Measurements from ENCODE around the gene IGF2BP2. TPM values are rescaled to one million over a fixed set of nuclear protein-coding genes. Genes with fewer than 3 reads are reported as not detected.

IGF2BP2 gene
- total RNA-seq, 2 experiments from 2014 or later: 0.09 TPM; not detected in 1

DNA sequence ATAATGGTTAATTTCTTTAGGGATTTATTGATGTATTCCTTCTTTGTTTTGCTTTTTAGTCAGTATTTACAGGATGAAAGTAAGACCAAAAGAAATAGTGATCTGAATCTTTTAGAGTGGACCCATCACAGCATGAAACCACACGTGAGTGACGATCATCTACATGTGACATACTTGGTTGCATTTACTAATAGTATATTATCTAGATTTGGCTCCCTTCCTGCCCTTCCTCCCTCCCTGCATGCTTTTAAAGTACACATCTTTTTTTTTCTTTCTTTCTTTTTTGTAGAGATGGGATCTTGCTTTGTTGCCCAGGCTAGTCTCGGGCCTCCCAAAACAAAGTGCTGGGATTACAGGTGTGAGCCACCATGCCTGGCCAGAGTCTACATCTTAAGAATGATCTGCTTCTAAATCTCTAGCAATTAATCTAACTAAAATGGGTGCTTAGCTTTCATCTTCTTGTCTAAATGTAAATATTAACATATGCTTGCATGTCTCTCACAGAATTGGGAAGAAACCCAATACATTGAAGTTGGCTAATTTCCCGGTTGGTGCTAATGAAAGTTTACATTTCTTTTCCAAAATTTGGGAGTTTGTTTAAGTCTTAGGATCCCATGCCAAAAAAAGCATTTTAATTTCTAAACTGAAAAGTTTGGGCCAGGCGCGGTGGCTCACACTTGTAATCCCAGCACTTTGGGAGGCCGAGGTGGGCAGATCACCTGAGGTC lies 200.7 kb downstream of the IGF2BP2 start:
- no peak overlapping the region for H3K27ac Mint-ChIP-seq
- no peak for DNase-seq
- H3K9me3 Mint-ChIP-seq (ENCODE audit: low read depth): no peaks in the 10 kb centered on the region
- H3K4me1 Mint-ChIP-seq: peaks cover 15% of the 10 kb centered on the region
- no peaks in the 10 kb centered on the region for H3K27me3 Mint-ChIP-seq
- H3K4me3 Mint-ChIP-seq: no peak overlapping the region
- no peak for ATAC-seq
- CTCF ChIA-PET: interaction anchor here (1.6 kb wide), 1 partner anchor 36 kb away, joined by 5 read pairs; no protein-coding TSS in a partner anchor
- peaks cover 24% of the 10 kb centered on the region for H3K36me3 Mint-ChIP-seq

- H3K4me1 Mint-ChIP-seq: peaks cover 4% of the 10 kb centered on the region
- DNase-seq (no peak), ATAC-seq (no peak)
- H3K27me3 Mint-ChIP-seq: no peaks in the 10 kb centered on the region
- peaks cover 35% of the 10 kb centered on the region for H3K36me3 Mint-ChIP-seq
- CTCF ChIA-PET: interaction anchor here (1.2 to 1.3 kb wide), 2 partner anchors 18 to 155 kb away, joined by 3 to 4 read pairs; no protein-coding TSS in a partner anchor
- no peaks in the 10 kb centered on the region for H3K9me3 Mint-ChIP-seq (ENCODE audit: low read depth)
- H3K27ac Mint-ChIP-seq: peak overlapping the region; percentile 50
- H3K4me3 Mint-ChIP-seq: peak overlapping the region; percentile 33
Measured at GRCh38 chr3:185613016-185613415, 211.8 kb downstream of the IGF2BP2 start.

DNA sequence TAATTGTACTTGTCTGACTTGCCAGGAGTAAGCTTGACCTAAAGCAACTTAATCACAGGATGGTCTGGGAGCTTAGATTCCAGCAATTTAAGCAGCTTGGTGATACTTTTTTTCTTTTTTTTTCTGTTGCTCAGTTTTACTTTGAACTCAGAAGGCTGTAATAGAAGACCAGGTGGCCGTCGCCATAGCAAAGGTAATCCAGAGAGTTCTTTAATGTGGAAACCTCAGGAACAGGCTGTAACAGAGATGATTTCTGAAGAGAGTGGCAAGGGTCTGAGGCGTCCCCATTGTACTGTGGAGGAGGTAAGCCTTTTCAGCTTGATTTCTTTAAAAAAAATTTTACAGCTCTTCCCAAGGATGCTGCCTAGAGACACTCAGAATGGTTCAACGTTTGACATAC lies 218.6 kb downstream of the IGF2BP2 start:
- Mint-ChIP-seq H3K9me3 (ENCODE audit: low read depth) (no peaks in the 10 kb centered on the region), H3K27ac (no peak overlapping the region), H3K4me1 (no peaks in the 10 kb centered on the region), H3K27me3 (no peaks in the 10 kb centered on the region), H3K4me3 (no peak overlapping the region), H3K36me3 (peaks cover 39% of the 10 kb centered on the region)
- no peak for ATAC-seq
- DNase-seq: no peak
- CTCF ChIA-PET: no interaction called here

GRCh38 chr3:185605566-185605965 lies 219.3 kb downstream of the IGF2BP2 start:
- ATAC-seq (no peak), DNase-seq (no peak)
- no peaks in the 10 kb centered on the region for H3K9me3 Mint-ChIP-seq (ENCODE audit: low read depth)
- no peaks in the 10 kb centered on the region for H3K27me3 Mint-ChIP-seq
- H3K4me1 Mint-ChIP-seq: no peaks in the 10 kb centered on the region
- CTCF ChIA-PET: no interaction called here
- no peak overlapping the region for H3K27ac Mint-ChIP-seq
- H3K4me3 Mint-ChIP-seq: no peak overlapping the region
- H3K36me3 Mint-ChIP-seq: peaks cover 41% of the 10 kb centered on the region

DNA sequence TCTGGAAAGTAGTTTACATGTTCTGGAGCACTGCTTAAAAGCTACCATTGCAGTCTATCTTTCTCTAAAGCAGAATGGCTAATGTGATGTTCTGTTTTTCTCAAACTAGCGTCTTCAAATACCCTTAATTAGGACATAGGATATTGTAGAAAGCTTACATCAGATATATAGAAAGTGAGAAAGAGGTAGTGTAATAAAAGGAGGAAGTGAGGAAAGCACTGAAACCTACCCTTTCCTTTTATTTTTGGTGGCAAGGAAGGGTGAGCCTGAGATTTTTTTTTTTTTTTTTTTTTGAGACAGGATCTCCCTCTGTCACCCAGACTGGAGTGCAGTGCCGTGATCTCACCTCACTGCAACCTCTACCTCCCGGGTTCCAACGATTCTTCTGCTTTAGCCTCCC lies 229.3 kb downstream of the IGF2BP2 start:
- CTCF ChIA-PET: interaction anchor here (0.7 to 1.6 kb wide), 3 partner anchors 17 to 335 kb away, joined by 3 to 5 read pairs (median 4); no protein-coding TSS in a partner anchor
- peaks cover 11% of the 10 kb centered on the region for H3K36me3 Mint-ChIP-seq
- no peak for ATAC-seq
- H3K27ac Mint-ChIP-seq: peak overlapping the region; percentile 3
- no peaks in the 10 kb centered on the region for H3K9me3 Mint-ChIP-seq (ENCODE audit: low read depth)
- H3K27me3 Mint-ChIP-seq: no peaks in the 10 kb centered on the region
- peaks cover 2% of the 10 kb centered on the region for H3K4me1 Mint-ChIP-seq
- no peak overlapping the region for H3K4me3 Mint-ChIP-seq
- DNase-seq: no peak

DNA sequence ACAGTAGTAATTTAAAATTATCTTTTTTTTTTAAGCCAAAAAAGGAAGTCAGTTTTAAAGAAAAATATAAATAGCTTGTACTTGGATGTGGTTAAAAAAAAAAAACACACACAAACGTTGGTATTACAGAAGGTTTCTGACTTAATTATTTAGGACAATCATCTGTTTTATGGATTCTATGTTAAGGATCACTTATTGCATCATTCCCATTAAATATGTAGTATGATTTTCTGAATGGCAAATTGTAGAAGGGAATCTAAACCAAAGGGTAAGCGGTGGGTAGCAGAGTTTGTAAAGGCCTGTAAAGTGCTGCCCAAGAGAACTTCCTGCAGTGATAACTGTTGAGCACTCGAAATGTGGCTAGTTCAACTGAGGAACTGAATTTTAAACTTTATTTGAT lies 230.8 kb downstream of the IGF2BP2 start:
- no peak overlapping the region for H3K27ac Mint-ChIP-seq
- H3K27me3 Mint-ChIP-seq: no peaks in the 10 kb centered on the region
- H3K4me1 Mint-ChIP-seq: peaks cover 5% of the 10 kb centered on the region
- no peaks in the 10 kb centered on the region for H3K9me3 Mint-ChIP-seq (ENCODE audit: low read depth)
- no peak for DNase-seq
- ATAC-seq: no peak
- peaks cover 8% of the 10 kb centered on the region for H3K36me3 Mint-ChIP-seq
- CTCF ChIA-PET: interaction anchor here (1.5 to 1.6 kb wide), 2 partner anchors 18 to 19 kb away, joined by 3 to 4 read pairs; no protein-coding TSS in a partner anchor
- no peak overlapping the region for H3K4me3 Mint-ChIP-seq

Small RNA genes lying within 50 kb of the gene (microRNA-seq; reads per million reads assigned to microRNA genes)
- gene MIR548AQ: not detected

Other genes starting within 250 kb of the IGF2BP2 start
- 10 to 100 TPM; 28.8 to 31.4 TPM for gene SENP2, start 238.7 kb downstream of the IGF2BP2 start, total RNA-seq
- gene TRA2B, start 113.0 kb upstream of the IGF2BP2 start, total RNA-seq: 100 to 1,000 TPM; 246 to 256 TPM

Data from activated CD8-positive, alpha-beta memory T cell treated with anti-CD3 and anti-CD28 coated beads, Interleukin-2, amount 10 ng/mL, durations not matched to agents 7 days and 5 days (primary cell).